Heart right ventricle (tissue), 16 donors: ENCODE data around the gene ARL4A. TPM values are rescaled to one million over a fixed set of nuclear protein-coding genes. Genes with fewer than 3 reads are reported as not detected.

ENCODE experiments used
- ATAC-seq, 8 donors: fragments of 200-7000 bp; cut with Tn5 transposase; one replicate each; pipeline ENCODE4 v1.9.1; 2020; ENCODE audit warnings: mild to moderate bottlenecking in 8 of 8, moderate library complexity in 8 of 8, moderate number of reproducible peaks in 1 of 8
- DNase-seq, 2 donors: peaks; one replicate each; pipeline ENCODE4 v3.0.0-alpha.2; 2020
- H3K27ac ChIP-seq, 10 donors: fragments of 200-600 bp; sonication (generic) in 2 of 10; one replicate each; pipeline versions ENCODE4 v1.5.0 to v1.8.0; 2020 to 2022; ENCODE audit warnings: mild to moderate bottlenecking in 3 of 10
- H3K27me3 ChIP-seq, 7 donors: fragments of 200-600 bp; one replicate each; pipeline ENCODE4 v1.8.0; 2021 to 2022; ENCODE audit warnings: mild to moderate bottlenecking in 2 of 7
- H3K36me3 ChIP-seq, 9 donors: fragments of 200-600 bp; sonication (generic) in 1 of 9; one replicate each; pipeline versions ENCODE4 v1.5.0 to v1.8.0; 2020 to 2022; ENCODE audit warnings: mild to moderate bottlenecking in 2 of 9
- H3K4me1 ChIP-seq, 9 donors: fragments of 200-600 bp; sonication (generic) in 1 of 9; one replicate each; pipeline versions ENCODE4 v1.5.0 to v1.8.0; 2020 to 2022; ENCODE audit warnings: mild to moderate bottlenecking in 4 of 9
- H3K4me3 ChIP-seq, 10 donors: fragments of 200-600 bp; sonication (generic) in 2 of 10; one replicate each; pipeline versions ENCODE4 v1.5.0 to v1.8.0; 2020 to 2022; ENCODE audit warnings: mild to moderate bottlenecking in 7 of 10, moderate library complexity in 2 of 10
- H3K9me3 ChIP-seq, 11 donors: fragments of 200-600 bp in 10 of 11; sonication (generic) in 2 of 11; one replicate each; pipeline versions ENCODE4 v1.5.0 to v1.8.0; 2013 to 2022; ENCODE audit warnings: mild to moderate bottlenecking in 2 of 11, control low read depth in 1 of 11, moderate library complexity in 1 of 11
- WGBS, 2 donors: extraction: QIAGEN DNeasy Blood & Tissue Kit; methylation state at CpG; one replicate each; pipeline ENCODE4 v1.1.7; 2013; ENCODE audit warnings: inconsistent platforms in 1 of 2; 5-methylcytosine and 5-hydroxymethylcytosine counted together
- intact Hi-C, 10 donors: fragments of 100-400 bp; cut with DNase I; formaldehyde crosslinking; loops; one replicate each; pipeline versions ENCODE4 v1.11.1 to v1.14.2; 2022
- polyA plus RNA-seq, 2 donors: library from polyadenylated mRNA; stranded (reverse); fragments of 200-250 nt; gene quantifications; one replicate each; pipeline ENCODE4 v1.2.3, GENCODE V29; 2013
- total RNA-seq, 10 donors: library from RNA; stranded (reverse); fragmentation: NEBNext Ultra II Directional in 3 of 10; extraction: Animal tissue kit (Norgen Biotek cat#: 25700) in 3 of 10; gene quantifications; one replicate each; pipeline versions ENCODE4 v1.2.1 to v1.2.4, GENCODE V29; 2021 to 2023
- TF ChIP-seq, protein P1 (sequence below), 9 donors: fragments of 200-600 bp; sonication (generic) in 2 of 9; IDR thresholded peaks; one replicate each; pipeline versions ENCODE4 v1.5.0 to v1.8.0; 2021 to 2022; ENCODE audit warnings: antibody characterized with exemption in 9 of 9, mild to moderate bottlenecking in 5 of 9, moderate library complexity in 1 of 9
- donor health status: Arrhythmogenic right ventricular cardiomyopathy.
- donor health status: ischemic (EF 13 %, LVEDD 7.1; RV severe dilation, severe dysfunction).
- donor health status: healthy with polysubstance abuse.
- donor health status: DM: no; HTN: yes; CAD: no.
- donor health status: DM: no; HTN: no; CAD: no.
- donor health status: ischemic (EF 25% LVEDD 6.9; RV normal size, moderate dysfunction).
- donor health status: ischemic (EF 25% LVEDD 5.7; RV mildly dilated, moderate dysfunction).
- donor health status: healthy.
- donor health status: DM: yes; HTN: yes; CAD: no.
- donor health status: Ischemic cardiomyopathy.
- donor health status: ischemic (EF 35%, LVEDD 5.7; RV mildly dilated, moderate dysfunction).
- donor health status: nonischemic (EF 11% LVEDD 7.7; RV severe dilation, severe dysfunction).
- donor health status: DM: yes; HTN: yes; CAD: no.
- donor health status: PGD.
- donor health status: ischemic (EF 29% LVEDD 5.4; RV normal size, mild dysfunction).
- donor health status: nonischemic (EF 23%, LVEDD 6.1; RV moderate dilation, normal function).

The ARL4A gene
- total and polyA plus RNA-seq, 12 donors: 6.9 to 21.4 (median 12.9) TPM

- Histone ChIP-seq H3K9me3 (no peaks in the 10 kb centered on the region), H3K4me3 (no peak overlapping the region), H3K4me1 (peaks cover 0 to 62% (median 41%) of the 10 kb centered on the region in 9 donors), H3K36me3 (no peaks in the 10 kb centered on the region), H3K27me3 (no peaks in the 10 kb centered on the region), H3K27ac (peak overlapping the region in 5 of 10 donors; percentile 9 to 61 (median 18))
- no peak for DNase-seq
- WGBS, 2 donors: 95 to 98% methylated on average over 1 of the region's 1 CpG
- TF ChIP-seq, protein P1, sequence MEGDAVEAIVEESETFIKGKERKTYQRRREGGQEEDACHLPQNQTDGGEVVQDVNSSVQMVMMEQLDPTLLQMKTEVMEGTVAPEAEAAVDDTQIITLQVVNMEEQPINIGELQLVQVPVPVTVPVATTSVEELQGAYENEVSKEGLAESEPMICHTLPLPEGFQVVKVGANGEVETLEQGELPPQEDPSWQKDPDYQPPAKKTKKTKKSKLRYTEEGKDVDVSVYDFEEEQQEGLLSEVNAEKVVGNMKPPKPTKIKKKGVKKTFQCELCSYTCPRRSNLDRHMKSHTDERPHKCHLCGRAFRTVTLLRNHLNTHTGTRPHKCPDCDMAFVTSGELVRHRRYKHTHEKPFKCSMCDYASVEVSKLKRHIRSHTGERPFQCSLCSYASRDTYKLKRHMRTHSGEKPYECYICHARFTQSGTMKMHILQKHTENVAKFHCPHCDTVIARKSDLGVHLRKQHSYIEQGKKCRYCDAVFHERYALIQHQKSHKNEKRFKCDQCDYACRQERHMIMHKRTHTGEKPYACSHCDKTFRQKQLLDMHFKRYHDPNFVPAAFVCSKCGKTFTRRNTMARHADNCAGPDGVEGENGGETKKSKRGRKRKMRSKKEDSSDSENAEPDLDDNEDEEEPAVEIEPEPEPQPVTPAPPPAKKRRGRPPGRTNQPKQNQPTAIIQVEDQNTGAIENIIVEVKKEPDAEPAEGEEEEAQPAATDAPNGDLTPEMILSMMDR (IDR thresholded peaks at IDR 0.05): peak in 4 of 9 donors; percentile 9 to 26 (median 23)
- peak in 2 of 8 donors; percentile 28 to 47 for ATAC-seq
- intact Hi-C loops: no loop called here
These were observed 43.8 kb downstream of the ARL4A start for GRCh38 chr7:12731214-12731656.

GRCh38 chr7:12731775-12732174, 44.3 kb downstream of the ARL4A start:
- DNase-seq: no peak
- intact Hi-C loops: no loop called here
- Histone ChIP-seq H3K27ac (peak overlapping the region in 1 of 10 donors; percentile 33), H3K36me3 (no peaks in the 10 kb centered on the region), H3K27me3 (no peaks in the 10 kb centered on the region), H3K9me3 (no peaks in the 10 kb centered on the region), H3K4me1 (peaks cover 0 to 57% (median 39%) of the 10 kb centered on the region in 9 donors), H3K4me3 (no peak overlapping the region)
- 83% methylated on average over 2 of the region's 2 CpGs for WGBS, 2 donors
- no peak for ATAC-seq
- TF ChIP-seq, protein P1 (IDR thresholded peaks at IDR 0.05): no peak

DNA sequence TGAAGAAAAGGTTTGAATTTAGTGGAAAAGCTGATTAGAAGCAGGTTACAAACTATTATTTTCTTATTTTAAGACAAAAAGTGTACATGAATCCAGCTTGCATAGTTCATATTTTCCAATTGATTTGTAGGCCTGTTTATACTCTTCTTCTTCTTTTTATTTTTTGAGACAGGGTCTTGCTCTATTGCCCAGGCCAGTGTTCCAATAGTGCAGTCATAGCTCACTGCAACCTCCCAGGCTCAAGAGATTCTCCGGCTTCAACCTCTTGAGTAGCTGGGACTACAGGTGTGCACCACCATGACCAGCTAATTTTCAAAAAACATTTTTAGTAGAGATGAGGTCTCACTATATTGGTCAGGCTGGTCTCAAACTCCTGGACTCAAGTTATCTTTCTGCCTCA, 45.0 kb downstream of the ARL4A start:
- no peak for DNase-seq
- Histone ChIP-seq H3K27me3 (no peaks in the 10 kb centered on the region), H3K9me3 (no peaks in the 10 kb centered on the region), H3K36me3 (no peaks in the 10 kb centered on the region), H3K4me1 (peaks cover 0 to 55% (median 35%) of the 10 kb centered on the region in 9 donors), H3K27ac (peak overlapping the region in 1 of 10 donors; percentile 33), H3K4me3 (no peak overlapping the region)
- no peak for ATAC-seq
- intact Hi-C loops: no loop called here
- TF ChIP-seq, protein P1 (IDR thresholded peaks at IDR 0.05): no peak
- 97 to 98% methylated on average over 1 of the region's 1 CpG for WGBS, 2 donors

GRCh38 chr7:12735923-12736322, 48.5 kb downstream of the ARL4A start:
- Histone ChIP-seq H3K4me1 (peaks cover 0 to 33% (median 11%) of the 10 kb centered on the region in 9 donors), H3K9me3 (no peaks in the 10 kb centered on the region), H3K36me3 (no peaks in the 10 kb centered on the region), H3K27ac (no peak overlapping the region), H3K27me3 (no peaks in the 10 kb centered on the region), H3K4me3 (no peak overlapping the region)
- ATAC-seq: no peak
- no peak for DNase-seq
- intact Hi-C loops: no loop called here
- 60 to 79% methylated on average over 3 of the region's 3 CpGs for WGBS, 2 donors
- TF ChIP-seq, protein P1 (IDR thresholded peaks at IDR 0.05): no peak
